ENCODE results near the gene PRSS1. TPM values are rescaled to one million over a fixed set of nuclear protein-coding genes. Genes with fewer than 3 reads are reported as not detected.

PRSS1 gene
- total RNA-seq, 2 experiments from 2014 or later: not detected

- ChIA-PET POLR2A (interaction anchor here (5.5 to 6.2 kb wide), 2 partner anchors 9 to 12 kb away, joined by 130 to 154 read pairs; no protein-coding TSS in a partner anchor), CTCF (interaction anchor here (0.9 to 5.8 kb wide), 2 partner anchors 8 to 473 kb away, joined by 3 to 79 read pairs; no protein-coding TSS in a partner anchor)
Observed at GRCh38 chr7:142800088-142800487, 50.8 kb downstream of the PRSS1 start.

GRCh38 chr7:142800699-142801260 is 51.5 kb downstream of the PRSS1 start:
- ChIA-PET POLR2A (interaction anchor here (0.6 to 6.2 kb wide), 4 partner anchors 8 to 351 kb away, joined by 3 to 154 read pairs (median 68); no protein-coding TSS in a partner anchor), CTCF (interaction anchor here (2.2 kb wide), 1 partner anchor 10 kb away, joined by 11 read pairs; no protein-coding TSS in a partner anchor)

- ChIA-PET CTCF (interaction anchor here (2.2 kb wide), 1 partner anchor 9 kb away, joined by 11 read pairs; no protein-coding TSS in a partner anchor), POLR2A (interaction anchor here (1.0 kb wide), 1 partner anchor 16 kb away, joined by 3 read pairs; no protein-coding TSS in a partner anchor)
Observed at GRCh38 chr7:142801601-142802295, 52.5 kb downstream of the PRSS1 start.

GRCh38 chr7:142802301-142802700 is 53.0 kb downstream of the PRSS1 start:
- POLR2A ChIA-PET: no interaction called here
- CTCF ChIA-PET: interaction anchor here (2.2 kb wide), 1 partner anchor 9 kb away, joined by 11 read pairs; no protein-coding TSS in a partner anchor

Other genes with a start within 250 kb of the PRSS1 start
- not detected for gene PRSS2, start 21.5 kb downstream of the PRSS1 start, total RNA-seq
- 1 to 10 TPM; 5.4 to 5.6 TPM for gene EPHB6, start 105.6 kb downstream of the PRSS1 start, total RNA-seq
- gene TRPV6, start 136.3 kb downstream of the PRSS1 start, total RNA-seq: not detected
- not detected for gene TRPV5, start 184.3 kb downstream of the PRSS1 start, total RNA-seq
- not detected for gene LLCFC1, start 190.0 kb downstream of the PRSS1 start, total RNA-seq
- gene KEL, start 212.9 kb downstream of the PRSS1 start, total RNA-seq: under 1 TPM; 0.10 to 0.25 TPM

Measured in activated CD8-positive, alpha-beta memory T cell treated with anti-CD3 and anti-CD28 coated beads for 36 hours (primary cell).